Measurements from ENCODE around the gene UCHL1. TPM values are rescaled to one million over a fixed set of nuclear protein-coding genes. Genes with fewer than 3 reads are reported as not detected.
"Not testable (repeated sequence)": the region's sequence is repeated elsewhere in the genome, so short reads cannot be mapped to it uniquely, and the experiment has no call there.

UCHL1 gene
- total RNA-seq, 1 donor from 2014 or later: 7.2 TPM

GRCh38 chr4:41264212-41264611 lies 7.5 kb downstream of the UCHL1 start:
- no peaks in the 10 kb centered on the region for H3K27me3 ChIP-seq
- ATAC-seq (no peak), DNase-seq (no peak)
- intact Hi-C loops (cut with DNase I): no loop called here
- TF ChIP-seq CTCF (IDR thresholded peaks at IDR 0.05): no peak
- no peaks in the 10 kb centered on the region for H3K4me1 ChIP-seq
- H3K27ac ChIP-seq: no peak overlapping the region
- no peaks in the 10 kb centered on the region for H3K36me3 ChIP-seq
- H3K9me3 ChIP-seq: no peaks in the 10 kb centered on the region
- H3K4me3 ChIP-seq: no peak overlapping the region

GRCh38 chr4:41267997-41268396 lies 11.3 kb downstream of the UCHL1 start:
- no peaks in the 10 kb centered on the region for H3K27me3 ChIP-seq
- H3K36me3 ChIP-seq: no peaks in the 10 kb centered on the region
- DNase-seq (no peak), ATAC-seq (no peak)
- no peak overlapping the region for H3K27ac ChIP-seq
- no peaks in the 10 kb centered on the region for H3K4me1 ChIP-seq
- intact Hi-C loops (cut with DNase I): no loop called here
- H3K9me3 ChIP-seq: no peaks in the 10 kb centered on the region
- H3K4me3 ChIP-seq: no peak overlapping the region
- TF ChIP-seq CTCF (IDR thresholded peaks at IDR 0.05): no peak

GRCh38 chr4:41268721-41269517 lies 12.2 kb downstream of the UCHL1 start:
- Histone ChIP-seq H3K36me3 (no peaks in the 10 kb centered on the region), H3K4me3 (no peak overlapping the region), H3K27ac (no peak overlapping the region), H3K4me1 (no peaks in the 10 kb centered on the region), H3K27me3 (no peaks in the 10 kb centered on the region), H3K9me3 (no peaks in the 10 kb centered on the region)
- intact Hi-C loops (cut with DNase I): no loop called here
- ATAC-seq (no peak), DNase-seq (no peak)
- TF ChIP-seq CTCF (IDR thresholded peaks at IDR 0.05): no peak

GRCh38 chr4:41269682-41270081 lies 13.0 kb downstream of the UCHL1 start:
- no peak for TF ChIP-seq CTCF (IDR thresholded peaks at IDR 0.05)
- intact Hi-C loops (cut with DNase I): no loop called here
- no peak overlapping the region for H3K27ac ChIP-seq
- no peaks in the 10 kb centered on the region for H3K9me3 ChIP-seq
- no peaks in the 10 kb centered on the region for H3K4me1 ChIP-seq
- no peak for ATAC-seq
- no peaks in the 10 kb centered on the region for H3K27me3 ChIP-seq
- H3K36me3 ChIP-seq: no peaks in the 10 kb centered on the region
- H3K4me3 ChIP-seq: no peak overlapping the region
- no peak for DNase-seq

GRCh38 chr4:41275931-41276330 lies 19.2 kb downstream of the UCHL1 start:
- H3K4me1 ChIP-seq; intact Hi-C loops (cut with DNase I); ATAC-seq; DNase-seq; H3K4me3 ChIP-seq; H3K36me3 ChIP-seq; H3K27ac ChIP-seq; H3K9me3 ChIP-seq; H3K27me3 ChIP-seq: not testable (repeated sequence)

GRCh38 chr4:41280010-41280409 lies 23.3 kb downstream of the UCHL1 start:
- no peak for DNase-seq
- H3K9me3 ChIP-seq: no peaks in the 10 kb centered on the region
- ATAC-seq: no peak
- TF ChIP-seq CTCF (IDR thresholded peaks at IDR 0.05): no peak
- H3K36me3 ChIP-seq: no peaks in the 10 kb centered on the region
- H3K27me3 ChIP-seq: no peaks in the 10 kb centered on the region
- intact Hi-C loops (cut with DNase I): loop anchor here (5.0 kb wide), 1 partner anchor 382 kb away; no protein-coding TSS in a partner anchor
- no peaks in the 10 kb centered on the region for H3K4me1 ChIP-seq
- no peak overlapping the region for H3K4me3 ChIP-seq
- no peak overlapping the region for H3K27ac ChIP-seq
